SK-N-SH (cell line): ENCODE measurements around the gene NR2F6. TPM values are rescaled to one million over a fixed set of nuclear protein-coding genes. Genes with fewer than 3 reads are reported as not detected.

Source experiments
- CTCF ChIA-PET: fragments of 300-600, 350-600 bp; formaldehyde crosslinking; extraction: SDS; loops from one replicate; lab custom pipeline; 2021; lab: Yijun Ruan, JAX
- POLR2A ChIA-PET: fragments of 350-600 bp; sonication (Branson Sonifier 250); formaldehyde crosslinking; extraction: SDS; loops from one replicate; lab custom pipeline; 2020; ENCODE audit warnings: antibody characterized with exemption, inconsistent platforms; lab: Yijun Ruan, JAX
- DNase-seq: peaks from one replicate; pipeline ENCODE4 v3.0.0; 2012
- H2AFZ ChIP-seq: fragments of 200-600 bp; sonication (generic); 2 replicates; pipeline ENCODE4 v1.8.1; 2016; ENCODE audit warnings: antibody characterized with exemption, mild to moderate bottlenecking, low read depth
- H3F3A ChIP-seq: fragments of 200-600 bp; sonication (generic); replicated peaks from 2 replicates; pipeline ENCODE3; 2016; ENCODE audit warnings: antibody characterized with exemption, mild to moderate bottlenecking; ENCODE audit not compliant: insufficient read depth
- H3K27ac ChIP-seq, 2 experiments: fragments of 200-500 bp in 1 of 2; fragments of 200-600 bp in 1 of 2; sonication (Bioruptor generic) in 1 of 2; sonication (generic), shearing (Covaris generic) in 1 of 2; 2 replicates each; pipeline versions ENCODE4 v1.5.1 to v1.6.1; 2014 to 2016; ENCODE audit warnings: low read depth in 2 of 2, inconsistent platforms in 1 of 2, low read length in 1 of 2, mild to moderate bottlenecking in 1 of 2, mixed read lengths in 1 of 2
- H3K27me3 ChIP-seq: fragments of 200-600 bp; sonication (generic), shearing (Covaris generic); 2 replicates; pipeline ENCODE4 v1.6.1; 2016; ENCODE audit warnings: mixed run types; ENCODE audit not compliant: insufficient read depth
- H3K36me3 ChIP-seq, 2 experiments: fragments of 200-500 bp in 1 of 2; fragments of 200-600 bp in 1 of 2; sonication (Bioruptor generic) in 1 of 2; sonication (generic) in 1 of 2; replicated peaks in 1 of 2; 2 replicates each; pipeline versions ENCODE3 to v1.5.1; 2014 to 2016; ENCODE audit warnings: low read length in 1 of 2, mild to moderate bottlenecking in 1 of 2; ENCODE audit not compliant: insufficient read depth in 2 of 2, control insufficient read depth in 1 of 2
- H3K4me1 ChIP-seq, 2 experiments: fragments of 200-500 bp in 1 of 2; fragments of 200-600 bp in 1 of 2; sonication (Bioruptor generic) in 1 of 2; sonication (generic), shearing (Covaris generic) in 1 of 2; 2 replicates each; pipeline versions ENCODE4 v1.5.1 to v1.6.1; 2014 to 2016; ENCODE audit warnings: low read depth in 1 of 2, low read length in 1 of 2, mixed run types in 1 of 2; ENCODE audit not compliant: insufficient read depth in 2 of 2, control insufficient read depth in 1 of 2
- H3K4me2 ChIP-seq: fragments of 200-600 bp; sonication (generic), shearing (Covaris generic); 2 replicates; pipeline ENCODE4 v1.6.1; 2017; ENCODE audit warnings: mixed run types
- H3K4me3 ChIP-seq, 2 experiments: fragments of 200-500 bp in 1 of 2; fragments of 200-600 bp in 1 of 2; sonication (Bioruptor generic) in 1 of 2; sonication (generic), shearing (Covaris generic) in 1 of 2; 2 replicates each; pipeline versions ENCODE4 v1.5.1 to v1.8.1; 2014 to 2016; ENCODE audit warnings: low read depth in 2 of 2, inconsistent platforms in 1 of 2, low read length in 1 of 2, mild to moderate bottlenecking in 1 of 2, mixed read lengths in 1 of 2, moderate library complexity in 1 of 2
- H3K79me2 ChIP-seq: fragments of 200-600 bp; sonication (generic); 2 replicates; pipeline ENCODE4 v1.8.1; 2017; ENCODE audit warnings: mild to moderate bottlenecking; ENCODE audit not compliant: insufficient read depth
- H3K9ac ChIP-seq: fragments of 200-600 bp; sonication (generic); 2 replicates; pipeline ENCODE4 v1.6.1; 2017; ENCODE audit warnings: mixed run types
- H3K9me2 ChIP-seq: fragments of 200-600 bp; sonication (generic); 2 replicates; pipeline ENCODE4 v1.6.1; 2017; ENCODE audit warnings: mixed run types
- H3K9me3 ChIP-seq: fragments of 200-600 bp; sonication (generic); 2 replicates; pipeline ENCODE4 v1.6.1; 2017; ENCODE audit warnings: mixed run types, mild to moderate bottlenecking, moderate library complexity
- H4K20me1 ChIP-seq: fragments of 200-600 bp; sonication (generic); 2 replicates; pipeline ENCODE4 v1.6.1; 2017; ENCODE audit warnings: mild to moderate bottlenecking, mixed run types; ENCODE audit not compliant: insufficient read depth
- CTCF ChIP-seq: fragments of 200-600 bp; sonication (generic); IDR thresholded peaks from 2 replicates; pipeline ENCODE4 v1.6.1; 2017; ENCODE audit warnings: antibody characterized with exemption, mild to moderate bottlenecking, moderate library complexity
- ELF1 ChIP-seq: IDR thresholded peaks from 2 replicates; pipeline ENCODE4 v1.4.0; 2012
- EP300 ChIP-seq, 2 experiments: IDR thresholded peaks; 2 replicates each; pipeline versions ENCODE4 v1.4.0 to v1.6.1; 2012; ENCODE audit warnings: borderline replicate concordance in 1 of 2, low read depth in 1 of 2, low read length in 1 of 2
- EZH2phosphoT487 ChIP-seq: fragments of 200-600 bp; sonication (generic); IDR thresholded peaks from 2 replicates; pipeline ENCODE4 v1.6.1; 2017; ENCODE audit warnings: low read depth, mixed run types, mild to moderate bottlenecking, antibody characterized with exemption, moderate library complexity, borderline replicate concordance
- FOSL2 ChIP-seq: IDR thresholded peaks from 2 replicates; pipeline ENCODE4 v1.4.0; 2012; ENCODE audit warnings: low read depth, mild to moderate bottlenecking, moderate library complexity, borderline replicate concordance
- GABPA ChIP-seq: IDR thresholded peaks from 2 replicates; pipeline ENCODE4 v1.4.0; 2012; ENCODE audit warnings: low read depth, mild to moderate bottlenecking
- JUND ChIP-seq: IDR thresholded peaks from 2 replicates; pipeline ENCODE4 v1.4.0; 2012
- MAX ChIP-seq: IDR thresholded peaks from 2 replicates; pipeline ENCODE4 v1.4.0; 2012; ENCODE audit warnings: low read depth
- MEF2A ChIP-seq: IDR thresholded peaks from 2 replicates; pipeline ENCODE4 v1.4.0; 2012; ENCODE audit warnings: low read depth, borderline replicate concordance
- NRF1 ChIP-seq: IDR thresholded peaks from 2 replicates; pipeline ENCODE4 v1.6.1; 2012; ENCODE audit warnings: low read depth, mild to moderate bottlenecking, low read length
- RCOR1 ChIP-seq: fragments of 150-350 bp; IDR thresholded peaks from 2 replicates; pipeline ENCODE4 v1.6.1; 2017; ENCODE audit warnings: antibody characterized with exemption, low read length
- REST ChIP-seq: IDR thresholded peaks from 2 replicates; pipeline ENCODE4 v1.6.1; 2012; ENCODE audit warnings: mild to moderate bottlenecking, low read depth, low read length, moderate library complexity
- RFX5 ChIP-seq: IDR thresholded peaks from 2 replicates; pipeline ENCODE4 v1.6.1; 2012; ENCODE audit warnings: mild to moderate bottlenecking, improper control_type of control experiment, low read length
- RXRA ChIP-seq: IDR thresholded peaks from 2 replicates; pipeline ENCODE4 v1.4.0; 2012; ENCODE audit warnings: low read depth, mild to moderate bottlenecking, borderline replicate concordance
- SIN3A ChIP-seq: IDR thresholded peaks from 2 replicates; pipeline ENCODE4 v1.6.1; 2012; ENCODE audit warnings: low read depth, mild to moderate bottlenecking, low read length, moderate library complexity, borderline replicate concordance
- SMC3 ChIP-seq: IDR thresholded peaks from 2 replicates; pipeline ENCODE4 v1.6.1; 2012; ENCODE audit warnings: low read depth, low read length, improper control_type of control experiment
- TAF1 ChIP-seq: IDR thresholded peaks from 2 replicates; pipeline ENCODE4 v1.6.1; 2012; ENCODE audit warnings: low read depth, mild to moderate bottlenecking, low read length, moderate library complexity, borderline replicate concordance
- TCF12 ChIP-seq: IDR thresholded peaks from 2 replicates; pipeline ENCODE4 v1.4.0; 2012
- USF2 ChIP-seq: fragments of 150-350 bp; IDR thresholded peaks from 2 replicates; pipeline ENCODE4 v1.6.1; 2017; ENCODE audit warnings: antibody characterized with exemption, low read length, low read depth, borderline replicate concordance
- WGBS: methylation state at CpG from one replicate; pipeline ENCODE4 v1.1.6; 2017; ENCODE audit warnings: low lambda C conversion rate; 5-methylcytosine and 5-hydroxymethylcytosine counted together
- polyA plus RNA-seq, 3 experiments: library from polyadenylated mRNA; depleted of rRNA; stranded (reverse); fragments of >200 nt; gene quantifications; 2 replicates each; pipeline ENCODE4 v1.2.3, GENCODE V29; 2012

Gene NR2F6
- polyA plus RNA-seq, 1 of the 3 experiments (the other 2 are of a cell fraction): 37.3 TPM

GRCh38 chr19:17293605-17294004 lies 47.9 kb upstream of the NR2F6 start:
- peaks cover 6% of the 10 kb centered on the region; the same call in 1 of the 2 replicates for H3K79me2 ChIP-seq
- H3K27me3 ChIP-seq: no peaks in the 10 kb centered on the region
- H3F3A ChIP-seq: peaks cover 23% of the 10 kb centered on the region
- TF ChIP-seq JUND (no peak), ELF1 (no peak), GABPA (no peak), MEF2A (no peak), CTCF (no peak)
- H3K9me2 ChIP-seq: no peaks in the 10 kb centered on the region
- no peak overlapping the region for H3K4me3 ChIP-seq
- H4K20me1 ChIP-seq: no peaks in the 10 kb centered on the region
- WGBS: 97% methylated on average over 14 of the region's 14 CpGs
- no peak overlapping the region for H3K4me2 ChIP-seq
- H3K9ac ChIP-seq: no peak overlapping the region
- ChIA-PET POLR2A (interaction anchor here (1.1 to 1.4 kb wide), 2 partner anchors 12 to 78 kb away, joined by 5 to 7 read pairs; partner anchors contain the start of genes MRPL34 and USE1), CTCF (interaction anchor here (1.2 to 6.0 kb wide), 8 partner anchors 9 to 99 kb away, joined by 4 to 35 read pairs (median 11); partner anchors contain the start of genes ABHD8, ANKLE1, DDA1 and MRPL34)
- DNase-seq: no peak
- peaks cover 0 to 3% of the 10 kb centered on the region in 2 experiments for H3K36me3 ChIP-seq
- no peaks in the 10 kb centered on the region for H3K9me3 ChIP-seq
- H3K4me1 ChIP-seq: peaks cover 0 to 8% of the 10 kb centered on the region in 2 experiments; a peak in 1 of 4 replicates
- no peak overlapping the region for H3K27ac ChIP-seq
- no peak overlapping the region for H2AFZ ChIP-seq

GRCh38 chr19:17292301-17293074 lies 46.8 kb upstream of the NR2F6 start:
- H3K27me3 ChIP-seq: no peaks in the 10 kb centered on the region
- H3K36me3 ChIP-seq: no peaks in the 10 kb centered on the region
- H3K9me3 ChIP-seq: no peaks in the 10 kb centered on the region
- CTCF ChIA-PET: interaction anchor here (0.7 to 6.0 kb wide), 10 partner anchors 10 to 100 kb away, joined by 3 to 35 read pairs (median 8); partner anchors contain the start of genes ABHD8, ANKLE1, DDA1 and MRPL34
- peak; percentile 93 for DNase-seq
- H3K4me3 ChIP-seq: peak overlapping the region; percentile 46 to 63
- H2AFZ ChIP-seq: peak overlapping the region; percentile 78; the same call in 1 of the 2 replicates
- peak overlapping the region; percentile 38 to 82; a peak in 3 of 4 replicates for H3K27ac ChIP-seq
- H4K20me1 ChIP-seq: no peaks in the 10 kb centered on the region
- no peaks in the 10 kb centered on the region for H3K9me2 ChIP-seq
- H3F3A ChIP-seq: peaks cover 23% of the 10 kb centered on the region
- H3K4me2 ChIP-seq: peak overlapping the region; percentile 69; the same call in 1 of the 2 replicates
- WGBS: 52% methylated on average over 10 of the region's 46 CpGs
- peaks cover 6% of the 10 kb centered on the region; the same call in 1 of the 2 replicates for H3K79me2 ChIP-seq
- H3K9ac ChIP-seq: peak overlapping the region; percentile 61; the same call in 1 of the 2 replicates
- H3K4me1 ChIP-seq: peaks cover 0 to 8% of the 10 kb centered on the region in 2 experiments; a peak in 1 of 4 replicates
- POLR2A ChIA-PET: interaction anchor here (0.8 to 1.4 kb wide), 4 partner anchors 10 to 77 kb away, joined by 3 to 7 read pairs (median 4); partner anchors contain the start of genes ABHD8, MRPL34 and USE1
- TF ChIP-seq MAX: peak; percentile 60; the same call in 1 of the 2 replicates
- no peak for TF ChIP-seq RFX5
- no peak for TF ChIP-seq TCF12
- TF ChIP-seq NRF1: peak; percentile 51; the same call in 1 of the 2 replicates
- TF ChIP-seq RXRA: no peak
- TF ChIP-seq RCOR1: peak; percentile 22; the same call in 1 of the 2 replicates
- TF ChIP-seq SMC3: peak; percentile 52
- TF ChIP-seq FOSL2: no peak
- no peak for TF ChIP-seq EP300 (IDR thresholded peaks at IDR 0.05; ENCODE audit: borderline replicate concordance in 1 of 2, low read depth in 1 of 2, low read length in 1 of 2)
- no peak for TF ChIP-seq REST
- no peak for TF ChIP-seq MEF2A
- no peak for TF ChIP-seq JUND
- no peak for TF ChIP-seq EZH2phosphoT487
- TF ChIP-seq TAF1: no peak
- no peak for TF ChIP-seq USF2
- TF ChIP-seq SIN3A: no peak; the same call in 1 of the 2 replicates
